Sigmoid colon (tissue), 4 donors: ENCODE measurements around the gene HRH2.

ENCODE experiments used
- CTCF ChIP-seq, 4 experiments: fragments of 450-650 bp in 3 of 4; fragments of 200-600 bp in 1 of 4; IDR thresholded peaks; one replicate each; pipeline ENCODE4 v1.5.1; 2016 to 2019; ENCODE audit warnings: antibody characterized with exemption in 4 of 4, mild to moderate bottlenecking in 3 of 4, moderate library complexity in 2 of 4
- EP300 ChIP-seq, 4 donors: sonication (generic); formaldehyde crosslinking; IDR thresholded peaks; one replicate each; pipeline ENCODE4 v1.6.1; 2017; ENCODE audit warnings: antibody characterized with exemption in 4 of 4
- POLR2A ChIP-seq, 2 donors: fragments of 450-650 bp; IDR thresholded peaks; one replicate each; pipeline ENCODE4 v1.6.1; 2016; ENCODE audit warnings: antibody characterized with exemption in 2 of 2, mild to moderate bottlenecking in 2 of 2, moderate library complexity in 2 of 2
- POLR2AphosphoS5 ChIP-seq, 4 donors: sonication (generic); formaldehyde crosslinking; IDR thresholded peaks; one replicate each; pipeline ENCODE4 v1.6.1; 2017; ENCODE audit warnings: antibody characterized with exemption in 4 of 4

GRCh38 chr5:175738126-175738525 is 80.3 kb downstream of the HRH2 start:
- TF ChIP-seq CTCF (IDR thresholded peaks at IDR 0.05): no peak
- TF ChIP-seq POLR2A (IDR thresholded peaks at IDR 0.05): no peak
- no peak for TF ChIP-seq EP300 (IDR thresholded peaks at IDR 0.05)
- TF ChIP-seq POLR2AphosphoS5 (IDR thresholded peaks at IDR 0.05): no peak
